NCI-H2196 (cell line): Measurements from ENCODE around the gene FEM1B.

Source experiments
- DNase-seq: peaks from one replicate; lab custom pipeline; 2025; ENCODE audit not compliant: unreplicated experiment; lab: John Stamatoyannopoulos, UW

FEM1B gene

DNA sequence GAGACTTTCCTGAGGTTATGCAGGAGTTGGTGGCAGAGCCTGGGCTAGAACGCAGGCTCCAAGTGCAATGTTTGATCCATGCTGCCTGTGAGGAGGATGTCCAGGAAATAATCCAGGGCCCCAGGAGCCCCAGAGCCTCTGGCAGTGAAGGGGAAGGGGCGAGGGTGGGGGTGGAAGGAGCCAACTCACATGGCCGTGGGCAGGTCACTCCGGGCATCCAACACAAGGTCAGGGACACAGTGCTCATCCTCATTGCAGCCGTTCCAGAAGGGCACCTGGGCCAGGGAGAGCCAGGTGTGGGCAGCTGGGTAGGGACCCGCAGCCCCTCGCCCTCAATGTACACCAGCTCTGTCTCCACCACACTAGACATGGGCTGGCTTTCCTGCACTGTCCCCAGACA lies 43.7 kb downstream of the FEM1B start:
- no peak for DNase-seq

DNA sequence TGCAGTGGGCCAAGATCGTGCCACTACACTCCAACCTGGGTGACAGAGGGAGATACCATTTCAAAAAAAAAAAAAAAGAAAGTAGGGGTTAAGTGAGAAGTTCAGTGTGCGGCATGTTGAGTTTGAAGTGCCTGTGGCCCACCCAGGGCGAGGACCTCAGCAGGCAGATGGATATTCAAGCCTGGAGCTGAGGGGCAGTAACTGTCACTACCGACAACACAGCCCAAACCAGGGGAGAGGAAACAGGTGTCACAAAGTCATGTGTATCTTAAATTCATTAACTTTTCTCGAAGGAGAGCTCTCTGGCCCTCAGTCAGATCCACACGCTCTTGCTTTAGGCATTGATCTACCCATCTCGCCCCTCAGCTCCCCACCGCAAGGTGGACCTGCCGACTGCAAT lies 45.3 kb downstream of the FEM1B start:
- DNase-seq: no peak

DNA sequence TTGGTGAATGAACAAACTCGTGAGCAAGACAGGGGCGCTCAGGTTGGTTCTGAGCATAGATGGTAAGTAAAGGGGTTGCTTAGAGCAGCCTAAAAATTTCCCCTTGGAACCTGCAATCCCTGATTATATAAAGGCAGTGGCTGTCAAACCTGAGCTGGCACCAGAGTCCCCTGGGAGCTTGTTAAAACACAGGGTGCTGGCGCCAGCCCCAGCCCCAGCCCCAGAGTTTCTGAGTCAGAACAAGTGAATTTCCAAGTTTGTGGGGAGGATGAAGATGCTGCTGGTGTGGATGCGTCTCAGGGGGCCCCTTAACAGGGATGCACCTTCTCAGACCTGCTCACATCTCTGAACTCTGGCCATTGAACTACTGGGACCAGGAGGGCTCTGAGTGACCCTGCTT lies 48.2 kb downstream of the FEM1B start:
- DNase-seq: no peak

DNA sequence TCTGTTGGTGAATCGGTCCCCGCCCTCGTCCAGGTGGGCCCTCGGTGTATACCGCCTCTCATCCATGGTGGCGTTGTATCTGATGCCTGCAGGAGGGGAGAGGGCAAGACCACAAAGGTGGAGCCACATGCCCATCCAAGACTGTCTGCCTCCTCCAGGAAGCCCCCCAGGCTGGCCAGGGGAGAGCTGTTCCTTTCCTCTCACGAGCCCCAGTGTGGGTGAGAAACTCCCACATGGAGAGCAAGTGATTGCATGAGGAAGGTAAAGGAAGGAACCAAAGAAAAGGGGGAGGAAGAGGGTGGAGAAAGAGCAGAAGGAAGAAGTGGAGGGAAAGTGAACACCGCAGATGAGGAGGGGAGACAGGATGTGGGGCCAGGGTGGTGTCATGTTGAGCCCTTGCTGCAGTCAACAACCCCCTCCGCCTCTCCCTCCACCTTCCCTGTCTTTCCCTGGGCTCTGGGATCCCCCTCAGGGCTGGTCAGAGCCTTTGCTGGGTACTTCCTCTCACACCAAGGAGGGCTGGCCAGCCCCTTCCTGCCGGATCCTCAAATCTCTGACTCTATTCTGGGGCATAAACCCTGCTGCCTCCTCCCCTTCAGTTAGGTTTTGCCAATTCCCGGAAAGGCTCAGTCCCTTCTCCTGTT lies 49.3 kb downstream of the FEM1B start:
- DNase-seq: no peak

DNA sequence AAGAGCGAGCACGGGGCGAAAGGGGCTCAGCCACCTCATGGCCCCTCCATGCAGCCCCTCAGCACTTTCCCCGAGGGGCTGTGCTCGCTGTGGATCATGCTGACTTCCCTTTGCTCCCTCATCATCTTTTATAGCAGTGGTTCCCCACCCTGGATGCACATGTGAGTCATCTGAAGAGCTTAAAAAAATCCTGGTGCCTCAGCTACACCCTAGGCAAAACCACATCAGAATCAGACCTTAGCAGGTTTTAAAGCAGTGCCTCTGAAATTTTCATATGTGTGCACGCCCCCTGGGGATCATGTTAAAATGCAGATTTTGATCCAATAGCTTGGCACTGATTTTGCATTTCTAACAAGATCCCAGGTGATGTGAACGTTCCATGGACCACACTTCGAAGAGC lies 50.9 kb downstream of the FEM1B start:
- no peak for DNase-seq

DNA sequence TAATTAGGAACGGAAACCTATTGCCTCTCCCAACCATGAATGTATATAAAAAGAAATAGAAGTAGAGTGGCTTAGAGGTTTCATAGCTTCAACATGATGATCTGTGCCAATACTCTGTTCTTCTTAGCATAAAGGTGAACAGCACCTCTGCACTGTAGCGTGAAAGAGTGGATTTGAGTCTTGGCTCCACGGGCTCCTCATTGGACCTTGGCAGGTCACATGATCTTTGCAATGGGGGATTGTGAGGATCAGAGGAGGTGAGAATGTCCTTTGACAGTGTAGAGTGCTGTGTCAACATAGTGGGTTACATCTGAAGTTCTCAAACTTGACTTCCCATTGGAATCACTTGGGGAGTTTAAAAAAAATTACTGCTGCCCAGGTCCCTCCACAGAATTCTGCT lies 51.4 kb downstream of the FEM1B start:
- DNase-seq: no peak

DNA sequence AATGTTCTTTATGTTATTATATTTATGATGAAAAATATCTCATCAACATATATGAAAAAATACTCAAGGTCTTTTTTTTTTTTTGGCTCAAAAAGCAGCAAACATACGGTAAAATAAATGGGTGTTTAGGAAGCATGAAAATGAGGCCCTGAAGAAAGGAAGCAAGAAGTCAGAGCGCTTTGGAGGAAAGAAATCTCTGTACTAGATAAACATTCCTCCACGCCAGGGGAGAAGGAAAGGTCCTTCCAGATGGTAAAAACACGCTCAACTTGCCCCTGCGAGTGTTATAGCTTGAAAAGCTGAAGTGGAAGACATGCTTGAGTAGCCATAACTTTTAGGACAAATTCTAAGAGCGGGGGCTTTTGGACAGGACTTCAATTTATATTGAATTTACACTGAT lies 52.9 kb downstream of the FEM1B start:
- no peak for DNase-seq

DNA sequence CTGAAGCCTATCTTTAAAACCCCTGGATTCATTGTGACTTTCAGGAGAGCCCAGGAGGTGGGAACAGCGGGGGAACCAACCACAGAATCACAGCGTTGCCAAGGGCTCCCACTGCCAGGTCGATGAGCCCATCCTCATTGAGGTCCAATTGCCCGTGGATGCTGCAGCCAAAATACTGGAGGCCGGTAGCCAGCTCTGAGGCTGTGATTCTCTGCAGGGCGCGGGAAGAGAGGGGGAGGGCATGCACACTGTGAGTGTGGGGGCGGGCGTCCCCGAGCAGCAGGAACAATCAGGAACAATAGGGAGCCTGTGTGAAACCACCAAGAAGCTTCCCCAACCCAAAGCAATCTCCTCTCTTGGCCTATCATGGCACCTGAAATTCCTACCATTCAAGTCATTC lies 53.4 kb downstream of the FEM1B start:
- no peak for DNase-seq

DNA sequence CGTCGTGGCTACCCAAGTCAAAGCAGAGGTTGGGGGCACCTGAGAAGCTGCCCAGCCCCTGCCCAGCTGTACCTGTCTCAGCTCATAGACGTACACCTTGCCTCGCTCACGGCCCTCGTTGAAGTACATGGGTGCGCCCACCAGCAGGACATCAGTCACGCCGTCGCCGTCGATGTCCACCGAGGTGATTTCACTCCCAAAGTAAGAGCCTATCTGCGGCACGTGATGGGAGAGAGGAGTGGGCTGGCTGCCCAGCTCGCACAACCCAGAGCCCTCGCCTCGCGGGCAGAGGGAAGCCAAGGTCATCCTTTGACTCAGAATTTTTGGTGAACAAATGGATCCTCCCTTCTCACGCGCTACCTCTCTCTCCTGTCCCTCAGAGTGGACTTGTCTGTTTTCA lies 54.7 kb downstream of the FEM1B start:
- no peak for DNase-seq

DNA sequence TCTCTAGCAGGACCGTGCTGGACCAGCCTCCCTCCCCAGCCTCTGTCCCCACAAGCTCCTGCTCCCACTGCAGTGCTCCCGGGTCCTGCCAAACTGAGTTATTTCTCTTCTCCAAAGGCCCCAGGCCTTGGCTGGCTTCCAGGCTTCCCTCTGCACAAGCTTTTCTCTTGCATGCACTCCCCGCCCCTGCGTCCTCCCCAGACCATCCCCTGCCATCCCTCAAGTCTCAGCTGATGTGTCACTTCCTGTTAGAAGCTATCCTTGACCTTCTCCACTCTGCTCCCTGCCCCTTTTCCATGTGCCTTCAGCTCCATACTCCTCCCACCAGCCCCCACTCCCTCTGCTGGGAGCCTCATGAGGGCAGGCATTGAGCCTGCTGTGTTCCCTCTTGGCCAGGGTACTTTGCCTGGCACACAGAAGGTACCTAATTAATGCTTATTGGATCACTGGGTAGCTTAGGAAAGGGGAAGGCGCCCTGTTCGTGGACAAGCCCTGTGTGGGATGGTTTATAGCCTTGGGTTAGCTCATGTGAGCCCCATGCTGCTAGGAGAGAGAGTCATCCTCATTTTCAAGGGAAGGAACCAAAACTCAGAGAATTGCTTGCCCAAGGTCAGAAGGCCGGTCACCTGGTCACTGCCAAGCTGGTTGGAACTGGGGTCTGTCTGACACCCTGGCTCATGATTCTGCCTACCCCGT lies 56.4 kb downstream of the FEM1B start:
- DNase-seq: no peak

DNA sequence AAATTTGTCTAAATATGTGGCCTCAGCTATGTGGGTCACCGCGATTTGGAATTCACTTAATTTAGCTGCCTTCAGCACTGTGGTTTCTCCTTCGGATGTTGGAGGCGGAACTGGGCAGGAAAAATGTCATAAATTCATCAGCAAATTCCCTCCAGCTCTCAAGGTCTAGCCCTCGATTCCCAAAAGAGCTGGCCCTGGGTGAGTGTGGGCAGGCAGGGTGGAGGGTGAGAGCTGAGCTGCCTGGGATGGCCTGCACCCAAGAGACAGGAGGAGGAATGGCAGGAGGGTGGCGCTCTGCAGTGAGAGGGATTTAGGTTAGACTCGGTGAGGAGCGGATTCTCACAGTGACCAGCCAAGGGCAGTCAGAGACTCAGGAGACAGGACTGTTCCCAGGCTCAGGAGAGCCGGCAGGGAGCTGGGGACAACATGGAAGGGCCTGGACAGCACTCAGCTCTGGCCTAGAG lies 57.1 kb downstream of the FEM1B start:
- DNase-seq: no peak

DNA sequence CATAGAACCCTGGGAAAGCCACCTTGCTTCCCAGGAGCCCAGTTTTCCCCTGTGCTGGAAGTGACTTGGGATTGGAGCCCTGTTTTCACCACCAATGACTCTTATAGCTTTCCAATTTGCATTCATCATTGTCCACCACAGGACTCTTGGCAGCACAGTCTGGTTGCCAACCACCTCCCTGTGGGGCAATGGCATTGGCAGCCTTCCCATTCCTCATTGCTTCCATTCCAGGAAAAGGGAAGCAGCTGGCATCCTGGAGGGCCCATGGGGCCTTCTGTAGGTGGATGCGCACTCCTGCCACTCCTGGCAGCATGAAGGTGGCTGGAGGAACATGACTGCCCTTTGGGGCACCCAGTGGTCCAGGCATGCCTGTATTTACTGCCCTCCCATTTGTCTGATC lies 57.7 kb downstream of the FEM1B start:
- peak; percentile 47 for DNase-seq

DNA sequence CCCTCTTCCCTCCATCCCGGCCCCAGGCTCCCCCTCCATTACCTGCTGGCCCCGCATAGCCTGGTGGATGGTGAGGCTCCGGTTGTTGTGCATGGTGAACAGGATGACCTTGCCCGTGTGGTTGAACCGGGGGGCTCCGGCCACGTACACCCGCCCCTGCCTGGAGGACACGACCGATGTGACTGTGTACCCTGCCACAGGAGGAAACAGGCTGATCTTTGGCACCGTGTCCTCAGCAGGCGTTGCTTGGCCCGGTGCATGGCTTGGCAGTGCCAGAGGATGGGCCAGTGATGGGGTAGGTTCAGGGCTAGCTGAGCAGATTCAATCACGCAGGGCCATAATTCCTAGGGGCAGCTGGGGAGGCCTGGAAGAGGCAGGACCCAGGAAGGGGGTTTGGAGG lies 58.1 kb downstream of the FEM1B start:
- DNase-seq: no peak

DNA sequence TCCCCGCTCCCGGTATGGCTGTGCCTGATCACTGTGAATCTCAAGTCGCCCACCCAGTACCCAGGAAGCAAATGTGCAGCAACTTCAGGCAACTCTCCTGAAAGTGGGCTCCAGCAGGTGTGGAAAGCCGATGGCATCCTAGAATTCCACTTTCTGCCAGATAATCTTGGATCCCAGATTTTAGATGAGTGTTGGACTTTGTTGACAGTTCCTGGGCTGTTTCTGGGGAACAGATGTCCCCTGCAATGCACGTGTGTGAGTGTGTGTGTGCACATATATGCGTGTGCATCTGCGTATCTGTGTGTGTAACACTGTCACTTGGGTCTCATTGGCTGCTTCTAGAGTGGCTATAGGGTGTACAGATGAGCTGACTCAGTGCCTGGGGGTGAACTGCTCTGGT lies 59.0 kb downstream of the FEM1B start:
- DNase-seq: no peak

DNA sequence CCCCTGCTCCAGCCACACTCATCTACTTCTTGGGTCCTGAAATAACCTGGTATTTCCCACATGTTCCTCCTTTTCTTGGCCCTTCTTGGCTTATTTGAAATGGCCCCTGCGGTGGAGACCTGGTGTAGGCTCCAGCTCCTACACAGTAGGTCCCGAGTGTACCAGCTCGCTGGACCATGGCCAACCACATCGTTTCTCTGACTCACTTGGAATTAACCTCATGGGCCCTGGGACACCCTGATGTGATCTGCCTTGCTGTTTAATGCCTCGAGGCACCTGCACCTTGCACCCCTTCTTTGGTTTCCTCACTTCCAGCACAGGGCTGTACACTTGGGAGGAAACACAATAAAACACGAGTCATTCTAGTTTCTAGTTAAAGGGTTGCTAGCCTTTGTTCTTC lies 60.3 kb downstream of the FEM1B start:
- DNase-seq: no peak

DNA sequence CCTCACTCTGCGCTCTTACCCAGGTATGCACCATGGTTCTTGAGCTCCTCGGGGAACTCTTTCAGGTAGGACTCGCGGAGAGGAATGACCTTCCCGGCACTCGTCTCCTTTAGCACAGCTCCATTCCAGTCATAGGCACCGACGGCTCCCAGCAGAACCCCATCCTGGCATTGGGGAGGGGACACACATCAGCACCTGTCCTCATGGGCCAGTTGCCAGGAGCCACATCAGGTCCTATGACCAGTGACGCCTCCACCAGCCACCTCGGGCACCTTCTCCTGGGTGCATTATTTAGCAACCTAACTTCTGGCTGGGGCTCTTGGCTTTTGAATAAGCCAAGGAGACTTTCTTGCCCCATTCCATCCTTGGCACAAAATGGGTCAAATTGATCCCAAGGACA lies 61.9 kb downstream of the FEM1B start:
- no peak for DNase-seq

DNA sequence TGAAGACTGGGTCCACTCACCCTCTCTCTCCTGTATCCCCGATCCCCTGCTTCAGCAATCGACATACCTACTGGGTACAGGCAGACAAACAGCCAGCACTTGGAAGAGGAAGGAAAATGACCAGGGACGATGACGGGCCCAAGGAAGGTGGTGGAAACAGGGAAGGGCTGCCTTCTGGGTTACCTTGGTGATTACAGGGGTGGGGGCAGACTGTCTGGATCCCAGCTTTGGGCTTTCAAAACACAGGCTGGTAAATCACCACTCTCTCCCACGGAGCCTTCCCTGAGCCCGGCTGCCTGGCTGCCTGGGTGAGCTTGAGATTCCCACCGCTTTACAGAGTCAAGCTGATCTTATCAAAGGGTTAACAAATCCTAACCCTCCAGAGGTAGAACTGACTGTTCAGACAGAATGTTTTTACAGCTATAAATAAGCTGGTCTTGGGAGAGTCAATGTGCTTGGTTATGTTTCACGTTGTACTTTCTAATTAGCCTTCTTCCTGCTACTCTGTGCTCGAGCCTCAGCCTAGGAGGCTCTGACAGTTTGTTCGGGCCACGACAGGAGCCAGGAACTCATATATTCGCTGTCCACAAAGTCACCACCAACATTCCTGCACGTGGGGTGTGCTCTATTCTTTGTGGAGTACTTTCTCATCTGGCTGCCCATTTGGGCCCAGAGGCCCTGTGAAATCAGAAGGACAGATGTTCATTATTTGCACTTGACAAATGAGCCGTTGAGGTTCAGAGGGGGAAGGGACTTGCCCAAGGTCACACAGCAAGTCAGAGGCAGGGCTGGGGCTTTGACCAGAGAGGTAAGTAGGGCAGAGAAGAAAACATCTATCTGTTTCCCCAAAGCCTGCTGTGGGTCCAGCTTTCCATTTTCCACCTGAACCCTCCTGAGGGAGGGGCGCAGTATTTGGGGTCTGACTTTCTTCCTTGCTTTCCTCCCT lies 63.5 kb downstream of the FEM1B start:
- no peak for DNase-seq

DNA sequence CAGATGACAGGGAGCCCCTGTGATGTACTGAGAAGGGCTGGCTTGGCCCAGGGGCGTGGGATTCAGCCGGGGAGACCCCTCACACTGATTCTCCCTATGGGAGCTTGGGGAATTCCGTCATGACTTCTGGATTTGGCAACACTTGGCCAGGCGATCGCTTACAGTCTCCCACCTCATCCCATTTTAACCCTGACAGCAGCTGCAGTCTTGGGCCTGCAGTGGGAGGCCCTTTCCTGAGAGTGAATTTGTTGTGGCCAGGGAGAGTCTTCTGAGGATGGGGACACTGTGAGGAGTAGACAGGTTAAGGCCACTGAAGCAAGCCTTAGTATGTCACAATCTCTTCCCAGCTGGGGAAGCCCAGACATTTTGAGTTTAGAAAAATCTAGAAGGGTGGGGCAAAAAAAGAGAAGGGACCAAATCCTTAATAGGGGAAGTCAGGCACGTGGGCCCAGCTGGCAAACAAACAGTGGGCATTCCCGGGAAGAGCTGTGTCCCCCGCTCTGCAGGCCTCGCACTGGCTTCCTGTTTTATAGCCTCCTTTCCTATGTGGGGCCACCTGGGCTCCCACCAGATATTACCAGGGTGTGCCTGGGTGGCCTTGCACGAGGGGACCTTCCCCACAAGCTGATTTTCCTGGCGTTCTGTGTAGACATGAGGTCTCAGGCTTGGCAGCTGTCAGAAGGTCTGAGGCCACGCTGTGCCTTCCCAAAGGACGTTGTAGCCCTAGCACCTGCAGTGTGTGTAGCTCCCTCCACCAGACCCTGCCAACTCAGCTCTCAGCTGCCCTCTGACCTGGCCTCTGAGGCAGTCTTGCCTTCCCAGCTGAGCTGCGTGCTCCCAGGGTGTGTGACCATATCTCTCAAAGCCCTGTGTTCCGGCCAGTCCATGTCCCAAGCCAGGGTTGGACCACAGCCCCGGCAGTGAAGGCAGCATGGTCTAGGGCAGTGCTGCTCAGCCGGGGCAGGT lies 64.5 kb downstream of the FEM1B start:
- no peak for DNase-seq

DNA sequence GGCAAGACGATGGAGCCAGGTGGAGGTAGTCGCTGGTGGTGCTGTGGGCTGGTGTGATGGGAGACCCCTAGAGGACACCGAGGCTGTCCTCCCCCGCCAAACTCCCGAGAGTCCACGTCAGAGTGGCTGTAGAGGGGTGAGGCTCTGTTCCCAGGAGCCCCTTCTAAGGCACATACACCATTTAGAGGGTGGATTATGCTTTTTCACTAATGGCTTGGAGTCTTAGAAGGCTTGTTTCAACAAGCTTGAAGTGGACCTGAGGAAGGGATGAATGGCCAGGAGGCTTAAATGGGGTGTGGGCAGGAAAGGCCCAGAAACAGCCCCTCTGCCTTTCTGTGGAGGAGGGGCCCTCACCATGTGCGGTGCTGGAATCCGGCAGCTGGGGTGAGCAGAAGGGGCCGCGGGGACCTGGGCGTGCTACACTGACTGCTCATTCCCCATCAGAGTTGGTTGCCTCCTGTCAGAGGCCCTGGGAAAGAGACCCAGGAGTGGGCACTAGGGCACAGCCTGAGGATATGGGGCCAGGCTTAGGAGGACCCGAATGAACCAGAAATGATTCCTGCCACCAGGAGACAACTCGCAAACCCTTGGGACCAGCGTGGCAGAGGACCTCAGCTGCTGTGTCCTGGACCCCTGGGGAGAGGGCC lies 66.2 kb downstream of the FEM1B start:
- no peak for DNase-seq

DNA sequence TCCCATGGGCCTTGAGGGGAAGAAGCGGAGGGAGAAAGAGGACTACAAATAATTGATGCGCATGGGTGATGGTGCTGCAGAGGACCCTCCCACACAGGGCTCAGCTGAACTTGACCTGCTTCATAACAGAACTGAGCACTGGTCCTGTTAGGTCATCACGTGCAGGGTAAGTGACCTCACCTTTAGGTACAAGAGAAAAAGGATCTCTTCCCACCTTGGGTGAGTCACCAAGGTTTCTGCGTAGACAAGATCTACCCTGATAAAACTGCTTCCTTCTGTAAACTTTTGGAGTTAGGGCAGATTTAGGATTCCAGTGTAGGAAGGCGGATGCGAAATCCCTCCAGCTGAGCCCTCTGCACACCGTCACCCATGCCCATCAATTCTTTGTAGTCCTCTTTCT lies 67.1 kb downstream of the FEM1B start:
- DNase-seq: no peak
